Subcutaneous adipose tissue (tissue), 4 donors: ENCODE data around the gene SLIT3. TPM values are rescaled to one million over a fixed set of nuclear protein-coding genes. Genes with fewer than 3 reads are reported as not detected.

ENCODE experiments used
- total RNA-seq, 4 donors: library from RNA; depleted of rRNA; stranded (reverse); fragments of >200 nt; gene quantifications; one replicate each; pipeline ENCODE4 v1.1.0, GENCODE V29; 2016
- TF ChIP-seq, protein P1 (sequence below): fragments of 450-650 bp; IDR thresholded peaks from one replicate; pipeline ENCODE4 v1.5.1; 2016; ENCODE audit warnings: low read depth, mild to moderate bottlenecking, control low read depth, antibody characterized with exemption, moderate library complexity

Gene SLIT3
- 100 to 1,000 TPM in 1 of 4 donors, 10 to 100 TPM in 3; 48.1 to 163 (median 83.2) TPM for total RNA-seq

DNA sequence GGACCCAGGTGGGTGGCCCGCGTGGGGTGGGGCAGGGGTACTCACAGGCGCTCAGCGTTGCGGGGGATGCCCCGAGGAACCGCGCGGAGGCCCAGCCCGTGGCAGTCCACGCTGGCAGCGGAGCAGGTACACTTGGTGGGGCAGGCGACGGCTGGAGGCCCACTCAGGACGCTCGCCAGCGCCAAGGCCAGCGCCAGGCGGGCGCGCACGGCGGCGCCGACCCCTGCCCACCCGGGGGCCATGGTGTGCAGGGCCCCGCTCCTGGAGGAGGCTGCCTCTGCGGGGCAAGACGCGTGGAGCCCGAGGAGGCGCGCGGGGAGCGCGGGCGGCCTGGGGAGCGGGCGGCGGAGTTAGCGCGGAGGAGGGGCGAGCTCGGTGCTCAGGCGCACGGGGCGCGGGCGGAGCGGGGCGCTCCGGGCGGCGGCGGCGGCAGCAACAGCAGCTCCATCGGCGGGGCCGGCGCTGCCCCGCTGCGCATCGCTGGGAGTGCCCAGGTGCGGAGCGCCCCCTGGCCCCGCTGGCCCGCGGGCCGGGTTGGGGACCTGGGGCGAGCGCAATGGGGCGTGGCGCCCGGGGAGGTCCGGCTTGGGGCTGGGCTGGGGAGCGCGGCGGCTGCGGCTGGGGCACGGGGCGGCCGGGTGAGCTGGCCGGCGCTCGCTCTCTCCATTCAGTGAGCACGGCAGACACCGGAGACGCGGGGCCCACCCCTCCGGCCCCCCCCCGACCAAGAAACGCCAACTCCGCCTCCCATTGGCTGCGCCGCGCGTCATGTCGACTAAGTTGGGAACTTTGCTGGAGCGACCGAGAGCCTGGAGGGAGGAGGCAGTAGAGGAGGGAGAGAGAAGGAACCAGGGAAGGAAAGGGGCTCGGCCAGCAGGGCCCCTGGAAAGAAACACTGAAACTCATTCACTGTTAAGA lies at the start of gene SLIT3:
Gene SLIT3, minus strand, starts transcription at position 672 of the 918 bp plus-strand sequence. Its CDS starts 430 bp downstream, at position 242.
- TF ChIP-seq, protein P1, sequence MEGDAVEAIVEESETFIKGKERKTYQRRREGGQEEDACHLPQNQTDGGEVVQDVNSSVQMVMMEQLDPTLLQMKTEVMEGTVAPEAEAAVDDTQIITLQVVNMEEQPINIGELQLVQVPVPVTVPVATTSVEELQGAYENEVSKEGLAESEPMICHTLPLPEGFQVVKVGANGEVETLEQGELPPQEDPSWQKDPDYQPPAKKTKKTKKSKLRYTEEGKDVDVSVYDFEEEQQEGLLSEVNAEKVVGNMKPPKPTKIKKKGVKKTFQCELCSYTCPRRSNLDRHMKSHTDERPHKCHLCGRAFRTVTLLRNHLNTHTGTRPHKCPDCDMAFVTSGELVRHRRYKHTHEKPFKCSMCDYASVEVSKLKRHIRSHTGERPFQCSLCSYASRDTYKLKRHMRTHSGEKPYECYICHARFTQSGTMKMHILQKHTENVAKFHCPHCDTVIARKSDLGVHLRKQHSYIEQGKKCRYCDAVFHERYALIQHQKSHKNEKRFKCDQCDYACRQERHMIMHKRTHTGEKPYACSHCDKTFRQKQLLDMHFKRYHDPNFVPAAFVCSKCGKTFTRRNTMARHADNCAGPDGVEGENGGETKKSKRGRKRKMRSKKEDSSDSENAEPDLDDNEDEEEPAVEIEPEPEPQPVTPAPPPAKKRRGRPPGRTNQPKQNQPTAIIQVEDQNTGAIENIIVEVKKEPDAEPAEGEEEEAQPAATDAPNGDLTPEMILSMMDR, result no peak

DNA sequence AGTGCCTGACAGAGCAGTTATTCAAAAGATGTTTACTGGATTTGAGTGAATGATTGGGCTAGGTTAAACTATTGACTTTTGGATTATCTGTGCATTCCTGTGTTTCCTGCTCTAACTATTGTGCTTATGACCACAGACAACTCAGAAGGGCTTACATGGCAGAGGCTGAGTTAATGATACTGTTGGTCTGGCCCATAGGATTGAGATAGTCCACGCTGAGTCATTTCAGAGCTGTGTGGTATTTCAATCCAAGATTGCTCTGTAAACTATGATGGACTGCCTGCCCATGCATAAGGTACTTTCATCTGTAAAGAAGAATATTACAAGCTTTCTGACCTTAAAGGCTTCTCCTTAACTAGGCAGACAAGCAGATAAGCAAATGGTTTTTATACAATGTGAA lies 49.1 kb upstream of the SLIT3 start:
- TF ChIP-seq, protein P1, result no peak

DNA sequence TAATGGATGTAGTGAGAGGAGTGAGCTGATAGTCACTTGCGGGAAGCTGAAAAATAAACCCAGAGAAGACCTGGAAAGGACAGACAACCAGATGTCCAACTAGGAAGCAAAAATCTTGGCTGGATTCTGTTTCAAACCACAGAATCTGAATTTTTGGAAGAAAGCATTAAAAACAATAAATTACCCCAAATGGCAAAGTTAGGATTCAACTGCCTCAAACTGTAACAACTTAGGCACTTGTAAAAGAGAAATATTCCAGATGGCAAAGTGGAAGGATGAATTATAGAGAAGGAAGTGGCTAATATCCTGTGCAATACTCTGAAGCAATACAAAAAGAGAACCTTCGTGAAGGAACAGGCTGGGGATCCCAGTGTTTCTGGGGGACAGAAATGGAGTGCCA lies 46.8 kb upstream of the SLIT3 start:
- TF ChIP-seq, protein P1, result no peak

DNA sequence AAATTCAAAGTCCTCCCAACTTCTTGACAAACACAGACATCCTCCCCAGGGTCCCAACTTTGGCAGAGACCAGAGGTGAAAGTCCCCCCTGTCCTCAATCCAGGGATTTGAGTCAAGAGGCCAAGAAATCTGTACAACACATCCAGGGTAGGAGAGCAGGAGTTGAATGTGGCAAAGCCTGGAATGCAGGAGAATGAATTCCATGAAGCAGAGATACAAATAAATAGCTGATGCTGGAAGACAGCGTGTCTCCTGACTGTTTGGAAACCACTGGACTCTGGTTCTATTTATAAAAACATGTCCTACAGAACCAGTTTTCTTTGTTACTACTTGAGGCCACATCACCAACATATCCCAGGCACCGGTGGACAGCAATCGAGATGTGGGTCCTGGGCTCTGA lies 43.7 kb upstream of the SLIT3 start:
- TF ChIP-seq, protein P1, result no peak

DNA sequence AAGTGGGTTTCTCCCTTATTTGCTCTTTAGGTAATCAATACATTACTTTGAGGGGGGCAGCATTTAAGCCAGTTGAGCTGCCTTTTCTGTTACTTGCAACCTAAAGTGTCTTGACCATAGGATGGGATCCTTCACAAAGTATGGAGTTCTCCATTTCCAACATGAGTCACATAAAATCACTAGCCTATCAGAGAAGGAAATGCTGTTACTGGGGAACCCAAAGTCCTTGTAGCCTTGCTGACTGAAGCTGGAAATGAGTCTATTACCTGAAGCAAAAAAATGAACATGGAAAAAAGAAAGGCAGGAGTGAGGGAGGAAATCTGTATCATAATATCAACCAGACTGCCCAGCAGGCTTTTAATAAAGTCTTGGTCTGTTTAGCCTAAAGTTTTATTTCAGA lies 42.8 kb upstream of the SLIT3 start:
- TF ChIP-seq, protein P1, result no peak

DNA sequence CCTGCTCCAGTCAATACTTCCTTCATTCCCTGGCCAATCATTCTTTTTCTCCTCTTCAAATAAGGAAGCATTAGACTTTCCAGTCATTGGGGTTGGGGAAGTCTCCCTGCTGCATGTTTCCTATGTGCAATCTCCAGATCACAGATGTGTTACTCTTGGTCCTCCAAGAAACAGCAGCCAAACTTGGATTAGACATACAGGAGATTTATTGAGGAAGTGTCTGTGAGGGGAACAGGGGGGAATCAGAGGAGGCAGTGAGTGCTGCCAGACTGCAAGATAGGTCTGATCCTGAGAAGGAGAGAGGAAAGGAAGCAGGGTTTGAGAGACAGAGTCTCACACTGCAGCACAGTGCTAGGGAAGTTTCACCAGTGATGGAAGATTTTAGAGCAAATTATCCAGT lies 40.6 kb upstream of the SLIT3 start:
- TF ChIP-seq, protein P1, result no peak

DNA sequence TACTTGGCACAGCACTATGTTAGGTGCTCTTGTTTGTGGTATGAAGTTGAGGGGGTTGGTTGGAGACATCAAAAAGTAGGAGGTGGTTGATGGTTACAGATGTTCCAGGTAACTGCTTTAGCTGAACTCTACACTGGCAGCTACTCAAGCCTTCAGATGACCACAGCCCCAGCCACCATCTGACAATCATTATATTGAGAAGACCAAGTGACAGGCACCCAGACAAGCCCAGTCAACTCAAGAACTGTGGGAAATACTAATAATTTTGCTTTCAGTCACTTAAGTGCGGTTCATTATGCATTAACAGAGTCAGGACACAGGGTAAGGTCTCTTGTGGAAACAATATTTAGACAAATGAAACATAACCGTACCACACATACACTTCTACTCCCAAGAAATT lies 38.9 kb upstream of the SLIT3 start:
- TF ChIP-seq, protein P1, result no peak
